H1 (cell line): ENCODE data around the gene SORCS3. TPM values are rescaled to one million over a fixed set of nuclear protein-coding genes. Genes with fewer than 3 reads are reported as not detected.

Experiments
- CTCF ChIA-PET: fragments of 300-600 bp; sonication (Branson Sonifier 250); formaldehyde crosslinking; loops from one replicate; lab custom pipeline; 2021; ENCODE audit not compliant: partially characterized antibody; lab: Charles Lee
- POLR2A ChIA-PET: fragments of 300-600 bp; sonication (Branson Sonifier 250); formaldehyde crosslinking; loops from one replicate; lab custom pipeline; 2021; ENCODE audit warnings: inconsistent platforms; ENCODE audit not compliant: partially characterized antibody; lab: Charles Lee
- DNase-seq, 2 experiments: peaks; one replicate each; pipeline versions ENCODE4 v3.0.0 to v3.0.0-alpha.2; 2010 to 2022; ENCODE audit warnings: low spot score in 2 of 2, low read depth in 1 of 2, mixed read lengths in 1 of 2
- FAIRE-seq: peaks from 2 replicates; lab custom pipeline; 2011; peaks lifted over from hg19 to GRCh38; lab: Jason Lieb, UNC
- H2AFZ ChIP-seq: 2 replicates; pipeline ENCODE4 v1.8.1; 2012; ENCODE audit warnings: low read length, inconsistent platforms
- H2AK5ac ChIP-seq: 2 replicates; pipeline ENCODE4 v1.6.1; 2013; ENCODE audit warnings: low read depth, low read length
- H2BK120ac ChIP-seq: replicated peaks from 2 replicates; pipeline ENCODE3; 2013; ENCODE audit warnings: low read depth, low read length, inconsistent platforms
- H2BK12ac ChIP-seq: 2 replicates; pipeline ENCODE4 v1.6.1; 2013; ENCODE audit warnings: low read depth, low read length
- H2BK15ac ChIP-seq: 2 replicates; pipeline ENCODE4 v1.6.1; 2013; ENCODE audit warnings: low read length
- H2BK20ac ChIP-seq: 2 replicates; pipeline ENCODE4 v1.6.1; 2013; ENCODE audit warnings: low read length
- H2BK5ac ChIP-seq: 2 replicates; pipeline ENCODE4 v1.6.1; 2013; ENCODE audit warnings: low read depth, low read length
- H3K14ac ChIP-seq: 2 replicates; pipeline ENCODE4 v1.6.1; 2013; ENCODE audit warnings: inconsistent platforms; ENCODE audit not compliant: insufficient read length
- H3K18ac ChIP-seq: 2 replicates; pipeline ENCODE4 v1.6.1; 2013; ENCODE audit warnings: low read length; ENCODE audit errors: extremely low read depth
- H3K23ac ChIP-seq: 2 replicates; pipeline ENCODE4 v1.6.1; 2013; ENCODE audit warnings: inconsistent platforms; ENCODE audit not compliant: insufficient read length
- H3K23me2 ChIP-seq: 2 replicates; pipeline ENCODE4 v1.6.1; 2013; ENCODE audit warnings: low read depth, low read length
- H3K27ac ChIP-seq: 2 replicates; pipeline ENCODE4 v1.6.1; 2011; ENCODE audit warnings: low read depth, low read length, inconsistent platforms
- H3K27me3 ChIP-seq, 4 experiments: replicated peaks in 1 of 4; 1 replicate in 1 of 4; 2 replicates in 3 of 4; pipeline versions ENCODE4 v1.6.1 to v1.8.1; 2011 to 2013; ENCODE audit warnings: low read length in 3 of 4, mild to moderate bottlenecking in 3 of 4, inconsistent platforms in 2 of 4, mixed read lengths in 2 of 4, moderate library complexity in 1 of 4; ENCODE audit not compliant: control insufficient read depth in 3 of 4, insufficient read depth in 3 of 4; ENCODE audit errors: extremely low read depth in 1 of 4
- H3K36me3 ChIP-seq, 4 experiments: 2 replicates each; pipeline versions ENCODE4 v1.6.1 to v1.8.1; 2011 to 2013; ENCODE audit warnings: mild to moderate bottlenecking in 4 of 4, low read length in 3 of 4, moderate library complexity in 2 of 4, control low read depth in 1 of 4, inconsistent platforms in 1 of 4; ENCODE audit not compliant: insufficient read depth in 4 of 4, control insufficient read depth in 2 of 4
- H3K4ac ChIP-seq: replicated peaks from 2 replicates; pipeline ENCODE3; 2013; ENCODE audit warnings: low read length, low read depth, mixed read lengths, inconsistent platforms; ENCODE audit not compliant: insufficient read length
- H3K4me1 ChIP-seq, 4 experiments: replicated peaks in 1 of 4; 1 replicate in 1 of 4; 2 replicates in 3 of 4; pipeline versions ENCODE4 v1.6.1 to v1.8.1; 2011 to 2013; ENCODE audit warnings: low read length in 3 of 4, inconsistent platforms in 2 of 4, mixed read lengths in 1 of 4; ENCODE audit not compliant: insufficient read depth in 4 of 4, control insufficient read depth in 3 of 4
- H3K4me2 ChIP-seq, 2 experiments: 2 replicates each; pipeline versions ENCODE4 v1.6.1 to v1.8.1; 2011 to 2013; ENCODE audit warnings: low read depth in 2 of 2, low read length in 2 of 2, control low read depth in 1 of 2, inconsistent platforms in 1 of 2, mild to moderate bottlenecking in 1 of 2; ENCODE audit not compliant: insufficient read depth in 1 of 2
- H3K4me3 ChIP-seq, 4 experiments: fragments of 200-600, 300-600 bp in 1 of 4; sonication (generic), shearing (Covaris generic), sonication (Bioruptor Twin) in 1 of 4; 2 replicates each; pipeline versions ENCODE4 v1.5.1 to v1.8.1; 2011 to 2016; ENCODE audit warnings: low read length in 4 of 4, low read depth in 3 of 4, control low read depth in 2 of 4, inconsistent platforms in 2 of 4, mild to moderate bottlenecking in 2 of 4, mixed read lengths in 1 of 4, moderate library complexity in 1 of 4; ENCODE audit not compliant: insufficient read depth in 2 of 4; ENCODE audit errors: extremely low read depth in 1 of 4
- H3K56ac ChIP-seq: replicated peaks from 2 replicates; pipeline ENCODE3; 2013; ENCODE audit warnings: low read depth, mild to moderate bottlenecking, mixed read lengths, low read length, inconsistent platforms; ENCODE audit not compliant: insufficient read length
- H3K79me1 ChIP-seq: 2 replicates; pipeline ENCODE4 v1.6.1; 2013; ENCODE audit warnings: low read depth, low read length, control low read depth
- H3K79me2 ChIP-seq, 2 experiments: 2 replicates each; pipeline versions ENCODE4 v1.6.1 to v1.8.1; 2012 to 2013; ENCODE audit warnings: low read length in 2 of 2, mild to moderate bottlenecking in 2 of 2, inconsistent platforms in 1 of 2; ENCODE audit not compliant: insufficient read depth in 2 of 2, control insufficient read depth in 1 of 2
- H3K9ac ChIP-seq, 4 experiments: replicated peaks in 1 of 4; 1 replicate in 1 of 4; 2 replicates in 3 of 4; pipeline versions ENCODE4 v1.6.1 to v1.8.1; 2011 to 2013; ENCODE audit warnings: low read depth in 3 of 4, low read length in 3 of 4, control low read depth in 2 of 4, mild to moderate bottlenecking in 2 of 4, moderate library complexity in 2 of 4, inconsistent platforms in 1 of 4; ENCODE audit errors: extremely low read depth in 1 of 4
- H3K9me3 ChIP-seq, 2 experiments: 2 replicates each; pipeline versions ENCODE4 v1.6.1 to v1.8.1; 2012 to 2013; ENCODE audit warnings: mild to moderate bottlenecking in 2 of 2, moderate library complexity in 2 of 2, control low read depth in 1 of 2, inconsistent platforms in 1 of 2, low read depth in 1 of 2, low read length in 1 of 2, mixed read lengths in 1 of 2; ENCODE audit not compliant: insufficient read depth in 2 of 2
- H4K20me1 ChIP-seq, 2 experiments: replicated peaks in 1 of 2; 2 replicates each; pipeline versions ENCODE3 to v1.8.1; 2011 to 2013; ENCODE audit warnings: inconsistent platforms in 2 of 2, low read length in 2 of 2, mild to moderate bottlenecking in 1 of 2; ENCODE audit not compliant: insufficient read depth in 2 of 2, control insufficient read depth in 1 of 2
- H4K5ac ChIP-seq: 2 replicates; pipeline ENCODE4 v1.6.1; 2013; ENCODE audit warnings: low read length, low read depth, mixed read lengths, inconsistent platforms; ENCODE audit not compliant: insufficient read length
- H4K8ac ChIP-seq: 2 replicates; pipeline ENCODE4 v1.8.0; 2013; ENCODE audit warnings: mild to moderate bottlenecking, moderate library complexity, low read length, inconsistent platforms; ENCODE audit not compliant: insufficient read depth; ENCODE audit errors: extremely low read depth
- H4K91ac ChIP-seq: replicated peaks from 2 replicates; pipeline ENCODE3; 2013; ENCODE audit warnings: low read length, mixed read lengths, inconsistent platforms; ENCODE audit not compliant: insufficient read length
- BACH1 ChIP-seq: IDR thresholded peaks from 2 replicates; pipeline ENCODE4 v1.6.1; 2012; ENCODE audit warnings: low read length, improper control_type of control experiment
- BRCA1 ChIP-seq: IDR thresholded peaks from 2 replicates; pipeline ENCODE4 v1.6.1; 2012; ENCODE audit warnings: low read depth, low read length, improper control_type of control experiment
- CBX5 ChIP-seq: fragments of 300-800, 300-1000 bp; sonication (generic); IDR thresholded peaks from 2 replicates; pipeline ENCODE4 v1.7.1; 2016; ENCODE audit warnings: antibody characterized with exemption, low read length, low read depth
- CBX8 ChIP-seq: fragments of 300-800, 300-1000 bp; sonication (generic); IDR thresholded peaks from 2 replicates; pipeline ENCODE4 v1.7.1; 2016; ENCODE audit warnings: low read depth, low read length, borderline replicate concordance
- EP300 ChIP-seq, 2 experiments: IDR thresholded peaks; 1 replicate in 1 of 2; 2 replicates in 1 of 2; pipeline ENCODE4 v1.6.1; 2011 to 2012; ENCODE audit warnings: low read depth in 2 of 2, low read length in 2 of 2, mild to moderate bottlenecking in 2 of 2, borderline replicate concordance in 1 of 2, inconsistent platforms in 1 of 2, moderate library complexity in 1 of 2
- EZH2 ChIP-seq: fragments of 200-600 bp; sonication (generic); IDR thresholded peaks from 2 replicates; pipeline ENCODE4 v1.7.1; 2012; ENCODE audit warnings: low read depth, mild to moderate bottlenecking, moderate library complexity, low read length, inconsistent platforms; ENCODE audit not compliant: severe bottlenecking
- HDAC6 ChIP-seq: IDR thresholded peaks from one replicate; pipeline ENCODE4 v1.7.1; 2012; ENCODE audit warnings: low read depth, mild to moderate bottlenecking, inconsistent platforms, low read length, moderate library complexity
- JUN ChIP-seq: IDR thresholded peaks from 2 replicates; pipeline ENCODE4 v1.6.1; 2011; ENCODE audit warnings: low read depth, mild to moderate bottlenecking, improper control_type of control experiment, low read length
- RAD21 ChIP-seq, 2 experiments: IDR thresholded peaks in 1 of 2; conservative IDR thresholded peaks in 1 of 2; 2 replicates each; pipeline ENCODE4 v1.6.1; 2011; ENCODE audit warnings: low read depth in 2 of 2, low read length in 2 of 2, improper control_type of control experiment in 1 of 2, inconsistent platforms in 1 of 2, mild to moderate bottlenecking in 1 of 2, moderate library complexity in 1 of 2
- SIRT6 ChIP-seq: IDR thresholded peaks from one replicate; pipeline ENCODE4 v1.7.1; 2012; ENCODE audit warnings: low read length, inconsistent platforms
- SP2 ChIP-seq: IDR thresholded peaks from 2 replicates; pipeline ENCODE4 v1.6.1; 2012; ENCODE audit warnings: mild to moderate bottlenecking, low read length, inconsistent platforms
- YY1 ChIP-seq: IDR thresholded peaks from 2 replicates; pipeline ENCODE4 v1.6.1; 2011; ENCODE audit warnings: low read depth, mild to moderate bottlenecking, low read length
- ZNF274 ChIP-seq: IDR thresholded peaks from 2 replicates; pipeline ENCODE4 v1.7.0; 2012; ENCODE audit warnings: low read length, borderline replicate concordance; ENCODE audit errors: extremely low read depth
- WGBS, 2 experiments: shearing (Covaris generic) in 1 of 2; methylation state at CpG; one replicate each; pipeline versions ENCODE4 v1.1.6 to v1.1.7; 2013 to 2015; ENCODE audit warnings: low lambda C conversion rate in 2 of 2, mixed read lengths in 2 of 2, inconsistent platforms in 1 of 2, low coverage in 1 of 2, missing lambda C conversion rate in 1 of 2; ENCODE audit not compliant: insufficient replicate concordance in 2 of 2, insufficient coverage in 1 of 2, insufficient read length in 1 of 2; ENCODE audit errors: extremely low coverage in 1 of 2, missing lambda C conversion rate in 1 of 2; 5-methylcytosine and 5-hydroxymethylcytosine counted together
- polyA plus RNA-seq, 7 experiments: library from polyadenylated mRNA; depleted of rRNA in 3 of 7; stranded (reverse) in 5 of 7; unstranded in 2 of 7; fragments of >200 nt in 5 of 7; fragments of 200-250 nt in 2 of 7; gene quantifications; 1 replicate in 5 of 7; 2 replicates in 1 of 7; 4 replicates in 1 of 7; pipeline versions ENCODE4 v1.2.1 to v1.2.3, GENCODE V29; 2011 to 2013; ENCODE audit warnings: missing spikeins in 2 of 7, mixed read lengths in 2 of 7
- total RNA-seq: library from RNA; stranded (reverse); fragmentation: NEBNext Ultra II Directional; extraction: Animal tissue kit (Norgen Biotek cat#: 25700); gene quantifications from 2 replicates; pipeline ENCODE4 v1.2.1, GENCODE V29; 2021
- TF ChIP-seq, protein P1 (sequence below): IDR thresholded peaks from 2 replicates; pipeline ENCODE4 v1.6.1; 2011; ENCODE audit warnings: low read depth, mild to moderate bottlenecking, low read length; ENCODE audit not compliant: insufficient read depth

SORCS3 gene
- total and polyA plus RNA-seq, 2 of the 8 experiments (the other 6 are each of a cell fraction or from before 2014, with no cell fraction given) = 0.26 to 0.88 TPM

DNA sequence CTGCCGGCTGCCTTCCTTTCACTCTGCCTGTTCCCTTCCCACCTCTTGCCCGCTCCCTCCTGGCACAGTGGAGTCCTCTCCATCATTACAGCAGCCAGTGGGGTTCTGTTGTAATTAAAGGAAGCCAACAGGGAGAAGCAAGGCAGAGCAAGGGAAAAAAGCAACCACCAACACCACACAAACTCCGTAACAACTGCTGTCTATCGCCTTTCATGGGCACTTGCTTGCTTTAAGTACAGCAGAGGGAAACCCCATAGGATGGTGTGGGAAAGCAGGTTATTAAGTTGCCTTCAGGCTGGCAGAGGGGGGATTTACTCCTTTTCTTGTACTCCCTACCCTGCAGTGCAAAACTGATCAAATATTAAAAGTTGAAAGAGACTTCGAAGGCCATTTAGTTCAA lies 22.0 kb downstream of the SORCS3 start:
- H2AFZ ChIP-seq = 0 out of 2 replicates have a peak overlapping the region, but pooled peaks have one; percentile 36
- DNase-seq (no peak), FAIRE-seq (no peak)
- no peak overlapping the region for H2BK120ac ChIP-seq
- H3K56ac ChIP-seq = no peak overlapping the region
- no peaks in the 10 kb centered on the region for H3K36me3 ChIP-seq
- no peak overlapping the region for H3K9ac ChIP-seq
- no peak for TF ChIP-seq SP2
- TF ChIP-seq CBX5 = no peak
- no peak for TF ChIP-seq SIRT6
- TF ChIP-seq RAD21 (IDR thresholded peaks at IDR 0.05 in 1 of 2, conservative IDR thresholded peaks at IDR 0.05 in 1 of 2; ENCODE audit: low read depth in 2 of 2, low read length in 2 of 2) = no peak
- no peak for TF ChIP-seq HDAC6
- no peak for TF ChIP-seq JUN
- TF ChIP-seq BACH1 = no peak
- TF ChIP-seq ZNF274 = no peak
- TF ChIP-seq EP300 (IDR thresholded peaks at IDR 0.05; ENCODE audit: borderline replicate concordance in 1 of 2, low read depth in 2 of 2, low read length in 2 of 2) = no peak
- no peak for TF ChIP-seq CBX8
- TF ChIP-seq YY1 = no peak
- TF ChIP-seq, protein P1, sequence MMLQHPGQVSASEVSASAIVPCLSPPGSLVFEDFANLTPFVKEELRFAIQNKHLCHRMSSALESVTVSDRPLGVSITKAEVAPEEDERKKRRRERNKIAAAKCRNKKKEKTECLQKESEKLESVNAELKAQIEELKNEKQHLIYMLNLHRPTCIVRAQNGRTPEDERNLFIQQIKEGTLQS = no peak
- no peak for TF ChIP-seq BRCA1
- TF ChIP-seq EZH2 = no peak
- H3K4me3 ChIP-seq = no peak overlapping the region
- peaks cover 0 to 2% (median 0%) of the 10 kb centered on the region in 4 experiments; a peak in 1 of 7 replicates for H3K27me3 ChIP-seq
- H3K9me3 ChIP-seq = no peaks in the 10 kb centered on the region
- no peak overlapping the region for H4K5ac ChIP-seq
- POLR2A ChIA-PET = no interaction called here
- H3K4me2 ChIP-seq = no peak overlapping the region
- H3K79me1 ChIP-seq = no peaks in the 10 kb centered on the region
- H4K8ac ChIP-seq = no peak overlapping the region; the same call in 1 of the 2 replicates
- CTCF ChIA-PET = interaction anchor here (0.7 to 1.8 kb wide), 3 partner anchors 8 to 394 kb away, joined by 3 to 6 read pairs (median 4); partner anchors contain the start of gene GSTO2
- peaks cover 0 to 8% (median under 1%) of the 10 kb centered on the region in 4 experiments; a peak in 3 of 7 replicates for H3K4me1 ChIP-seq
- no peaks in the 10 kb centered on the region for H3K79me2 ChIP-seq
- no peak overlapping the region for H3K27ac ChIP-seq
- H3K4ac ChIP-seq = no peak overlapping the region
- no peaks in the 10 kb centered on the region for H3K23me2 ChIP-seq
- no peak overlapping the region for H4K91ac ChIP-seq
- H3K14ac ChIP-seq = no peak overlapping the region
- WGBS, 2 experiments = 94% methylated on average over 5 of the region's 5 CpGs; no CpG with 5 or more reads in 1 of the 2 experiments
- H3K18ac ChIP-seq = no peak overlapping the region
- H2AK5ac ChIP-seq = no peak overlapping the region
- H2BK20ac ChIP-seq = no peak overlapping the region
- H4K20me1 ChIP-seq = peaks cover 0 to 2% of the 10 kb centered on the region in 2 experiments
- no peak overlapping the region for H2BK5ac ChIP-seq
- H3K23ac ChIP-seq = no peak overlapping the region
- H2BK12ac ChIP-seq = no peak overlapping the region
- H2BK15ac ChIP-seq = no peak overlapping the region
